ENCODE results near the gene GRAMD2B. TPM values are rescaled to one million over a fixed set of nuclear protein-coding genes. Genes with fewer than 3 reads are reported as not detected.
"Not testable (repeated sequence)": the region's sequence is repeated elsewhere in the genome, so short reads cannot be mapped to it uniquely, and the experiment has no call there.

GRAMD2B gene
- total RNA-seq, 4 donors from 2014 or later, result 43.9 to 85.0 (median 52.3) TPM

DNA sequence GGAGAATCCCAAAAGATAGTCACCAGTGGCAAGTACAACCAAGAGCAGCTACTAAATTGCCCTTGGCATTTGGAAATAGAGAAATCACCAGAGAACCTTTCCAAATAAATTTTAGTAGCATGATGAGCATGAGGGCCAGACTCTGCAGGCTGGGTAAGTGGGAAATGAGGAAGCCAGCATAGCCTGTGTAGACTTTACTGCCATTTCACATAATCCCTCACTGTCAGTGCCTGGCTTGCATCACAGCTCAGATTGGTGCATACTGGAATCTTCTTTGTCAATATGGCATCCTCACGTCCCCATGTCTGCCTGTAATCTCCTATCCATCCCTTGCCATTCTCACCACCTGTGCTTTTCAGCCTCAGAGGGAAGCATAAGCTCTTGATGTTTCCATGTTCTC lies 14.5 kb downstream of the GRAMD2B start:
- Histone ChIP-seq H3K4me1 (peaks cover 9% of the 10 kb centered on the region), H3K9me3 (no peaks in the 10 kb centered on the region), H3K27ac (no peak overlapping the region), H3K36me3 (no peaks in the 10 kb centered on the region), H3K27me3 (no peaks in the 10 kb centered on the region), H3K4me3 (no peak overlapping the region)
- 76% methylated on average over 1 of the region's 1 CpG for whole genome bisulfite sequencing
- no peak for DNase-seq (ENCODE audit: low spot score in 2 of 2)
- no peak for TF ChIP-seq POLR2A (IDR thresholded peaks at IDR 0.05)
- no peak for TF ChIP-seq POLR2AphosphoS5 (IDR thresholded peaks at IDR 0.05)
- no peak for TF ChIP-seq EP300 (IDR thresholded peaks at IDR 0.05)
- TF ChIP-seq, protein P1, sequence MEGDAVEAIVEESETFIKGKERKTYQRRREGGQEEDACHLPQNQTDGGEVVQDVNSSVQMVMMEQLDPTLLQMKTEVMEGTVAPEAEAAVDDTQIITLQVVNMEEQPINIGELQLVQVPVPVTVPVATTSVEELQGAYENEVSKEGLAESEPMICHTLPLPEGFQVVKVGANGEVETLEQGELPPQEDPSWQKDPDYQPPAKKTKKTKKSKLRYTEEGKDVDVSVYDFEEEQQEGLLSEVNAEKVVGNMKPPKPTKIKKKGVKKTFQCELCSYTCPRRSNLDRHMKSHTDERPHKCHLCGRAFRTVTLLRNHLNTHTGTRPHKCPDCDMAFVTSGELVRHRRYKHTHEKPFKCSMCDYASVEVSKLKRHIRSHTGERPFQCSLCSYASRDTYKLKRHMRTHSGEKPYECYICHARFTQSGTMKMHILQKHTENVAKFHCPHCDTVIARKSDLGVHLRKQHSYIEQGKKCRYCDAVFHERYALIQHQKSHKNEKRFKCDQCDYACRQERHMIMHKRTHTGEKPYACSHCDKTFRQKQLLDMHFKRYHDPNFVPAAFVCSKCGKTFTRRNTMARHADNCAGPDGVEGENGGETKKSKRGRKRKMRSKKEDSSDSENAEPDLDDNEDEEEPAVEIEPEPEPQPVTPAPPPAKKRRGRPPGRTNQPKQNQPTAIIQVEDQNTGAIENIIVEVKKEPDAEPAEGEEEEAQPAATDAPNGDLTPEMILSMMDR (IDR thresholded peaks at IDR 0.05), result no peak

DNA sequence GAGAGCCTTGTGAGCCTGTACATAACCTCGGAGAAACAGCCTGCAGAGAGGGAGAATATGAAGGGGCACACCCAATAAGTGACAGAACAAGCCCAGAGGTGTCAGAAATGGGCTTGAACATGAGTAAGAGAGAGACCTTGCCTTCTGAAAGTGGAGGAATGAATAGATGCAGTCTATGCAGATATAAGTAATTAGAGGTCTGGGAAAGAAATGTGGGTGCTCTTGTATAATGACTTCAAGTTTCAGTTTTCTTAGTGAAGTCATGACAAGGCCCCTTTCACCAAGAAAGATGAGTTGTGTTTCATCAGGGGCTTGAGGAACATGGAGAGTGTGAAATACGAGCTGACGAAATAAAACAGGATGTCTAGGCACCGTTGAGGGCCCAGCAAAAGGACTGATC lies 15.1 kb downstream of the GRAMD2B start:
- no peaks in the 10 kb centered on the region for H3K27me3 ChIP-seq
- 66% methylated on average over 4 of the region's 4 CpGs for WGBS
- H3K27ac ChIP-seq, result no peak overlapping the region
- no peaks in the 10 kb centered on the region for H3K9me3 ChIP-seq
- TF ChIP-seq, protein P1 (IDR thresholded peaks at IDR 0.05), result no peak
- no peak for TF ChIP-seq POLR2A (IDR thresholded peaks at IDR 0.05)
- TF ChIP-seq EP300 (IDR thresholded peaks at IDR 0.05), result no peak
- TF ChIP-seq POLR2AphosphoS5 (IDR thresholded peaks at IDR 0.05), result no peak
- H3K36me3 ChIP-seq, result no peaks in the 10 kb centered on the region
- peaks cover 7% of the 10 kb centered on the region for H3K4me1 ChIP-seq
- no peak for DNase-seq (ENCODE audit: low spot score in 2 of 2)
- H3K4me3 ChIP-seq, result no peak overlapping the region

DNA sequence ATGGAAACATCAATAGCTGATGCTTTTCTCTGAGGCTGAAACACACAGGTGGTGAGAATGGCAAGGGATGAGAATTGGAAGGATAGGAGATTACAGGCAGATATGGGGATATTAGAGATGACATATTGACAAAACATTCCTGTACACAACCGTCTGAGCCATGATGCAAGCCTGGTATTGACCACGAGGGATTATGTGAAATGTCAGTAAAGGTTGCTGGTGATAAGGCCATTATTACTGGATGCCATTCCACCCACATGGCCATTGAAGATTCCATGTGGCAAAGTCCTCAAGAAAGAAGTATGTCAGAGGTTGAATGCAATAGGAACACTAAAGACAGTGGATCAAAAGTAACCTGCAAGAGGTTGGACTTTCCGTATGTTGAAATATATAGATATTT lies 15.7 kb downstream of the GRAMD2B start:
- Histone ChIP-seq H3K4me3 (no peak overlapping the region), H3K27ac (no peak overlapping the region), H3K27me3 (no peaks in the 10 kb centered on the region), H3K36me3 (no peaks in the 10 kb centered on the region), H3K4me1 (peaks cover 3% of the 10 kb centered on the region), H3K9me3 (no peaks in the 10 kb centered on the region)
- no peak for TF ChIP-seq POLR2A (IDR thresholded peaks at IDR 0.05)
- no peak for TF ChIP-seq EP300 (IDR thresholded peaks at IDR 0.05)
- no peak for TF ChIP-seq POLR2AphosphoS5 (IDR thresholded peaks at IDR 0.05)
- TF ChIP-seq, protein P1 (IDR thresholded peaks at IDR 0.05), result no peak
- DNase-seq (ENCODE audit: low spot score in 2 of 2), result no peak
- WGBS, result 83% methylated on average over 3 of the region's 3 CpGs

DNA sequence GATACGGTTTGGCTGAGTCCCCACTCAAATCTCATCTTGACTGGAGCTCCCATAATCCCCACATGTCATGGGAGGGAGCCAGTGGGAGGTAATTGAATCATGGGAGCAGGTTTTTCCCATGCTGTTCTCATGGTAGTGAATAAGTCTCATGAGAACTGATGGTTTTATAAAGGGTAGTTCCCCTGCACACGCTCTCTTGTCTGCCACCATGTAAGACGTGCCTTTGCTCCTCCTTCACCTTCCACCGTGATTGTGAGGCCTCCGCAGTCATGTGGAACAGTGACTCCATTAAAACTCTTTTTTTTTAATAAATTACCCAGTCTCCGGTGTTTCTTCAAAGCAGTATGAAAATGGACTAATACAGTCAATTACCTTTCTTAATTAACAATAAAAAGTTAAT lies 16.5 kb downstream of the GRAMD2B start:
- not testable (repeated sequence) for H3K27ac ChIP-seq; H3K9me3 ChIP-seq; H3K27me3 ChIP-seq; H3K4me3 ChIP-seq; H3K36me3 ChIP-seq; H3K4me1 ChIP-seq; DNase-seq (ENCODE audit: low spot score in 2 of 2)
- WGBS, result 98% methylated on average over 6 of the region's 6 CpGs

DNA sequence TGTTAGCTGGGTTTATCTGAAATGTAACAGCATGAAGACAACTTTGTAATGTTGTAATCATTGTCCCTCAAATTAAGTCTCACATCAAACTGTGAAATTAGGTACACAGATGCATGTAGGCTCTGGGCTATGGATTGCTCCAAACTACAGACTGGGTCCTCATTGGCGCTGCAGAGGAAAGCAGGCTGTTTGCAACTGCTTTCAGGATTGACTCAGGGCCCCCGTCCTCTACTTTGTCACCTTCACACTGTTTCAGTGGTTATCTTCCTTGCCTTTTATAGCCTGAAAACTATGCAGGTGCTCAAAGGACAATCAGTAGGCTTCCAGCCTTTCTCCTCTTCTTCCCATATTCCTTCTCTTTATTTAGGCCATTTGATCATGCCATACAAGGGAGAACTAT lies 18.0 kb downstream of the GRAMD2B start:
- Histone ChIP-seq H3K36me3 (no peaks in the 10 kb centered on the region), H3K4me3 (no peak overlapping the region), H3K9me3 (no peaks in the 10 kb centered on the region), H3K4me1 (peaks cover 6% of the 10 kb centered on the region), H3K27me3 (no peaks in the 10 kb centered on the region), H3K27ac (no peak overlapping the region)
- 83% methylated on average over 2 of the region's 2 CpGs for WGBS
- DNase-seq (ENCODE audit: low spot score in 2 of 2), result no peak
- TF ChIP-seq POLR2A (IDR thresholded peaks at IDR 0.05), result no peak
- TF ChIP-seq EP300 (IDR thresholded peaks at IDR 0.05), result no peak
- TF ChIP-seq, protein P1 (IDR thresholded peaks at IDR 0.05), result no peak
- no peak for TF ChIP-seq POLR2AphosphoS5 (IDR thresholded peaks at IDR 0.05)

DNA sequence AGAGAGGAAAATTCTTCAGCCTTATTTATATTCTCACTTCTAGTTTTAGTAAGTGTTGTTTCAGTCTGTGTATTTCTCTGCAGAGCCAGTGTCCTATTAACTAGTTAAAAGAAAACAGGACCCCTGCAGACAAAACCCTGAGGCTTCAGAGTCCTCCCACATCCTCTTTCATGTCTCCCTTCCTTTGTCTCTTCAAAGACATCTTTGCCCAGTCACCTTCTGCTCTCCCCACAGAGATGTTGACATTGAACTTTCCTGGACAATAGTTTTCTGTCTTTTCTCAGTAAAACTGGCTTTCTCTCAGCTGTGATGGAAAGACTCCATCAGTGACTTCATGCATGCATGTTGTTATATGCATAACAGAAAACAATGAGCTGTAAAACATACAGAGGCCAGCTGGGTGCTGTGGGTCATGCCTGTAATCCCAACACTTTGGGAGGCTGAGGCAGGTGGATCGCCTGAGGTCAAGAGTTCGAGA lies 20.2 kb downstream of the GRAMD2B start:
- no peak overlapping the region for H3K27ac ChIP-seq
- no peaks in the 10 kb centered on the region for H3K27me3 ChIP-seq
- no peaks in the 10 kb centered on the region for H3K36me3 ChIP-seq
- DNase-seq (ENCODE audit: low spot score in 2 of 2), result no peak
- 88% methylated on average over 2 of the region's 2 CpGs for WGBS
- H3K9me3 ChIP-seq, result no peaks in the 10 kb centered on the region
- TF ChIP-seq, protein P1 (IDR thresholded peaks at IDR 0.05), result no peak
- TF ChIP-seq POLR2A (IDR thresholded peaks at IDR 0.05) (no peak), POLR2AphosphoS5 (IDR thresholded peaks at IDR 0.05) (no peak), EP300 (IDR thresholded peaks at IDR 0.05) (no peak)
- H3K4me1 ChIP-seq, result peaks cover 6% of the 10 kb centered on the region
- no peak overlapping the region for H3K4me3 ChIP-seq

All from suprapubic skin (tissue), 4 donors.